Measurements from ENCODE around the gene MEG3. TPM values are rescaled to one million over a fixed set of nuclear protein-coding genes. Genes with fewer than 3 reads are reported as not detected.

The MEG3 gene
- total and polyA plus RNA-seq, 2 of the 4 experiments (the other 2 are of a cell fraction) = 31.5 to 556 TPM

DNA sequence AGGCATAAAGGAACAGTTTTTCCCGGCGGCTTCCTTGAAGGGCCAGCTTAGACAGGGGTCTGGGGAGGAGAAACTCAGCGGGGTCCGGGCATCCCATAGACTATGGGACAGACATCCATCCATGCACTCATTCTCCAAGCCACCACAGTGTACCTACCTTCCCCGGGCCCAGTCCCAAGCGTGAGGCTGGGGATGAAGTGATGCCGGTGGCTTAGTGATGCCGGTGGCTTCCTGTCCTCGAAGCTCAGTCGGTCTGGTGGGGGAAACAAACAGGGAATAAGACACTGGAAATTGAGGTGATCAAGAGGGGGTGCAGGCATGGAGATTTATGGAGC, 77.2 kb downstream of the MEG3 start:
- 83% methylated on average over 3 of the region's 10 CpGs; no CpG with 5 or more reads in 1 of the 2 experiments for WGBS, 2 experiments (ENCODE audit: extremely low coverage in 2 of 2, insufficient read length in 1 of 2)
- Histone ChIP-seq H3K4me3 (ENCODE audit: insufficient read depth, low read depth, low read length) (no peak overlapping the region), H2BK20ac (ENCODE audit: low read depth, low read length) (no peak overlapping the region), H3K56ac (ENCODE audit: extremely low read depth, insufficient read depth, low read length) (no peak overlapping the region), H3K9me1 (ENCODE audit: insufficient read depth, low read length) (no peaks in the 10 kb centered on the region), H3K36me3 (ENCODE audit: control insufficient read depth, insufficient read depth, low read length) (peaks cover 61% of the 10 kb centered on the region), H2BK5ac (ENCODE audit: low read depth, low read length, poor library complexity, severe bottlenecking) (no peak overlapping the region), H3K9me3 (ENCODE audit: control insufficient read depth, insufficient read depth, low read length) (no peaks in the 10 kb centered on the region), H3K27ac (ENCODE audit: insufficient read depth, low read length) (no peak overlapping the region), H3K27me3 (ENCODE audit: control insufficient read depth, insufficient read depth, low read length) (peaks cover 15% of the 10 kb centered on the region; the same call in 1 of the 2 replicates), H3K4me1 (ENCODE audit: control insufficient read depth, insufficient read depth, low read length) (no peaks in the 10 kb centered on the region), H4K8ac (ENCODE audit: low read depth in 2 of 2, low read length in 2 of 2) (no peak overlapping the region), H3K18ac (ENCODE audit: low read depth, low read length) (no peak overlapping the region), H2BK120ac (ENCODE audit: low read depth, low read length) (no peak overlapping the region), H2AFZ (replicated peaks; ENCODE audit: low read length, poor library complexity) (no peak overlapping the region), H2BK15ac (ENCODE audit: low read depth, low read length) (no peak overlapping the region), H2AK9ac (replicated peaks; ENCODE audit: low read depth, low read length, poor library complexity) (no peak overlapping the region), H3K9ac (ENCODE audit: low read depth, low read length) (no peak overlapping the region), H4K5ac (ENCODE audit: low read depth, low read length) (no peak overlapping the region), H4K91ac (ENCODE audit: insufficient read depth, low read depth, low read length) (no peak overlapping the region), H3K4me2 (ENCODE audit: low read depth, low read length) (no peak overlapping the region), H3K79me1 (ENCODE audit: low read depth in 1 of 2, low read length in 2 of 2) (peaks cover 5 to 26% of the 10 kb centered on the region in 2 experiments; a peak in 3 of 4 replicates), H3K4ac (ENCODE audit: low read depth, low read length) (no peak overlapping the region), H4K20me1 (ENCODE audit: insufficient read depth, low read length) (peaks cover 41% of the 10 kb centered on the region), H2AK5ac (ENCODE audit: low read depth, low read length) (no peak overlapping the region), H3K14ac (replicated peaks; ENCODE audit: low read depth, low read length) (no peak overlapping the region), H3K23ac (ENCODE audit: low read depth, low read length) (no peak overlapping the region)
- intact Hi-C loops (cut with micrococcal nuclease) (loop anchor here (5.0 kb wide), 1 partner anchor 516 kb away; no protein-coding TSS in a partner anchor), in situ Hi-C loops (cut with MboI; ENCODE audit: low sequenced_read_pairs) (no loop called here), dilution Hi-C loops (cut with HindIII; ENCODE audit: low sequenced_read_pairs, unreplicated experiment) (no loop called here)
- ChIA-PET POLR2A (ENCODE audit: unreplicated experiment) (no interaction called here), CTCF (no interaction called here)
- TF ChIP-seq POLR2A (IDR thresholded peaks at IDR 0.05; ENCODE audit: low read depth, low read length) (no peak), RAD21 (IDR thresholded peaks at IDR 0.05; ENCODE audit: low read length) (no peak), RCOR1 (IDR thresholded peaks at IDR 0.05; ENCODE audit: insufficient replicate concordance, low read length) (no peak), MAZ (IDR thresholded peaks at IDR 0.05; ENCODE audit: borderline replicate concordance, low read depth, low read length) (no peak), SMC3 (IDR thresholded peaks at IDR 0.05; ENCODE audit: low read depth, low read length) (no peak)
- TF ChIP-seq, protein P1, sequence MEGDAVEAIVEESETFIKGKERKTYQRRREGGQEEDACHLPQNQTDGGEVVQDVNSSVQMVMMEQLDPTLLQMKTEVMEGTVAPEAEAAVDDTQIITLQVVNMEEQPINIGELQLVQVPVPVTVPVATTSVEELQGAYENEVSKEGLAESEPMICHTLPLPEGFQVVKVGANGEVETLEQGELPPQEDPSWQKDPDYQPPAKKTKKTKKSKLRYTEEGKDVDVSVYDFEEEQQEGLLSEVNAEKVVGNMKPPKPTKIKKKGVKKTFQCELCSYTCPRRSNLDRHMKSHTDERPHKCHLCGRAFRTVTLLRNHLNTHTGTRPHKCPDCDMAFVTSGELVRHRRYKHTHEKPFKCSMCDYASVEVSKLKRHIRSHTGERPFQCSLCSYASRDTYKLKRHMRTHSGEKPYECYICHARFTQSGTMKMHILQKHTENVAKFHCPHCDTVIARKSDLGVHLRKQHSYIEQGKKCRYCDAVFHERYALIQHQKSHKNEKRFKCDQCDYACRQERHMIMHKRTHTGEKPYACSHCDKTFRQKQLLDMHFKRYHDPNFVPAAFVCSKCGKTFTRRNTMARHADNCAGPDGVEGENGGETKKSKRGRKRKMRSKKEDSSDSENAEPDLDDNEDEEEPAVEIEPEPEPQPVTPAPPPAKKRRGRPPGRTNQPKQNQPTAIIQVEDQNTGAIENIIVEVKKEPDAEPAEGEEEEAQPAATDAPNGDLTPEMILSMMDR (conservative IDR thresholded peaks at IDR 0.05; ENCODE audit: low read depth, low read length) = no peak
- DNase-seq = no peak
- no TSS peak for BruUV-seq (replicated peaks)
- no peak for ATAC-seq (ENCODE audit: low read depth)
